Measurements from ENCODE around the gene DAB1.
A peak's percentile ranks its signal among the peaks of the same experiment; 100 is the strongest.
"Not testable (repeated sequence)": the region's sequence is repeated elsewhere in the genome, so short reads cannot be mapped to it uniquely, and the experiment has no call there.

The DAB1 gene

GRCh38 chr1:57111175-57111574 is 312.7 kb downstream of the DAB1 start:
- DNase-seq: no peak

- no peak for DNase-seq
Measured at GRCh38 chr1:57109883-57110282, 314.0 kb downstream of the DAB1 start.

- no peak for DNase-seq
Measured at GRCh38 chr1:57109247-57109646, 314.6 kb downstream of the DAB1 start.

GRCh38 chr1:57106296-57106695 is 317.6 kb downstream of the DAB1 start:
- no peak for DNase-seq

- DNase-seq: no peak
Measured at GRCh38 chr1:57102561-57103326, 321.1 kb downstream of the DAB1 start.

DNA sequence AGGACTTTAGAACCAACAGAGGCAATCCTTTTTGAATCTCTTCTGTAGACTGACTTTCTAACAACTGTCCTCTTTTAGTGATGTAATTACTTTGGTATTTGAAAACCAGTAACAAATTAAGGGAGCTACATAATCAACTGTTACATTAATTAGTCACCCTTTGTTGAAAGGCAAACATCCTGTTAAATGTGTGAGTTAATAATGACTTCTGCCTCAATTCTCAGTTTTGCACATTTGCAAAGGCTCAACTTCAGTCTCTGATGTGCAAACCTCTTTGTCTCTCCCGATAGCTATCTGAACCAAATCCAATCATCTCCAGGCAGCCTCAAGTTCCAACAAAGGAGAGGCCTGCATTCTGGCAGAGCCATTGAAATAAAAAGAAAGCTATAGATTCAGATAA is 322.7 kb downstream of the DAB1 start:
- no peak for DNase-seq

DNA sequence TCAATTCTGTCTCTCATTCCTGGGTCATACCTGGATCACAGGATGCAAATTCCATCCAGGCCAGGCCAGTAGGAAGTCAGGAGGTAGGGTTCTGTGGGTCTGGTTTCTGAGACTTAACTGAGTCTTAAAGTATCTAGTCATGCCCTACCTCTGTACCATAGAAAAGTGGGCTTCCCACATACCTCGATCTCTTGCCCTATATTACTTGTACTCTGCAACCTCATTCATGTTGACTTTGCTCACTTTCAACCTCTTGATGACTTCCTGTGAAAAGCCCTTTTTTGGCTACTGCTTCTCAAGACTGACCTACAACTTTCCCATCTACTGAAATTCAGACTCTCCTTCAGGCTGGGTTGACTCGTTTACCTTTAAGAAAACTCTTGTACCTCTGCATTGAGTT is 329.1 kb downstream of the DAB1 start:
- no peak for DNase-seq

GRCh38 chr1:57093122-57093521 is 330.7 kb downstream of the DAB1 start:
- DNase-seq: no peak

DNA sequence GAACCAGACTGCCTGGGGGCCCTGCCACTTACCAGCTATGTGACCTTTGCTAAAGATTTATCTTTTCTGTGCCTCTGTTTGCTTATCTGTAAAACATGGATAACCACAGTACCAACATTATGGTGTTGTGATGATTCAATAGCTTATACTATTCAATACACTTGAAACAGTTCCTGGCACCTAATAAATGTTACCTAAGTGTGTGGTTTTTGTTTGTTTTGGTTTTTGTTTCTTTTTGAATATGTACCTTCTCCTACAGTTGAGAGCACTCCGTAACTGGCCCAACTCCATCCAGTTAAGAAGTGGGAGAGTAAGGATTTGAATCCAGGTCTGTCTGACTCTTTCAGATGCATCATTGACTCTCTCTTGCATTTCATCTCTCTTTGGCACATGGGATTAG is 332.2 kb downstream of the DAB1 start:
- peak; percentile 6 for DNase-seq

- DNase-seq: no peak
Measured at GRCh38 chr1:57089855-57090254, 334.0 kb downstream of the DAB1 start.

DNA sequence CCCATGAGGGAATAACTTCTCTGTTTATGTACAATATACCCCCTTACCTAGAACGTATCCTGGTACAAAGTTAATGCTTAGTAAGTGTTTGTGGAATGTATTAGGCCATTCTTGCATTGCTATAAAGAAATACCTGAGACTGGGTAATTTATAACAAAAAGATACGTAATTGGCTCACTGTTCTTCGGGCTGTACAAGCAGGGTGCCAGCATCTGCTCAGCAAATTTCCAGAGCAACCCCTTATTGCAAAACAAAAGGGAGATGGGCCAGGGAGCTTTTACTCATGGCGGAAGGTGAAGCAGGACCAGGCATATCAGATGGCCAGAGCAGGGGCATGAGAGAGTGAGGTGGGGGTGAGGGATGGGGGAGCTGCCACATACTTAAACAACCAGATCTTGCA is 334.6 kb downstream of the DAB1 start:
- DNase-seq: no peak

GRCh38 chr1:57088653-57089052 is 335.2 kb downstream of the DAB1 start:
- DNase-seq: no peak

DNA sequence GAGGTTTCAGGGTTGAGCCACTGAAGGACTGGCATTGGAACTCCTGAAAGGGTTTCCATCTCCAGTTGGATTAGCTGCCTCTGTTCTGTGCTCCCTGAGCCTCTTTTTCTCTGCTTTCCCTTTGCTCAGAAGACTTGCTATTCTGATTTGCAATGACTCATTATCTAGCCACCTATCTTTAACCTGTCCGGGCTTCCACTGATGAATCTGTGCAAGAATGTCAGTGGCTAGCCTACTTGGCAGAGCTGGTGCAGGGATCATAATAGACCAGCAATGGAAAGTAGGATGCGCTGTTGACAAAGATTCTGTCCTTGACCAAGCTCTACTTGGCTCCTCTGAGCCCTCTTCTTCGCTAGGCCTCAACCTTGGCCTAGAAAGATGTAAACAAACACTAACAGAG is 336.2 kb downstream of the DAB1 start:
- not testable (repeated sequence) for DNase-seq

DNA sequence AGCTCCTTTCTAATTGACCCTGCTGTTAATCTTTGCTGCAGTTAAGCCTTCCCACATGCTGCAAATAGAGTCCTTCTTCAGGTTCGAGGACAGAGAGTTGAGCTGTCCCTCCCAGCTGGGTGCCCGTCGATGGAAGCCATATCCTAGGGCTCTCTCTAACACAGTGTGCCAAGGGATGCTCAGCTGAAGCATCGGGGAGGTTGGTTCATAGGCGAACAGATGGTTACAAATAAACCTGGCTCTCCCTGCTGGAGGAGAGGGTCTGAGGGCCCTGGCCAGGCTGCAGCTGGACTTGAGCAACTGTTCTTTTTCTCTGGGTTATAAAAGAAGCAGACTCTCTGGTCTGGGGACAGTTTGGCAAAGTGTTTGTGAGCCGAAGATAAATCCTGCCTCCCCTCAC is 337.7 kb downstream of the DAB1 start:
- DNase-seq: no peak

- no peak for DNase-seq
Measured at GRCh38 chr1:57084701-57085100, 339.2 kb downstream of the DAB1 start.

GRCh38 chr1:57082711-57083439 is 341.0 kb downstream of the DAB1 start:
- DNase-seq: no peak

GRCh38 chr1:57079454-57080157 is 344.3 kb downstream of the DAB1 start:
- DNase-seq: no peak

- DNase-seq: no peak
Measured at GRCh38 chr1:57072401-57073110, 351.3 kb downstream of the DAB1 start.

DNA sequence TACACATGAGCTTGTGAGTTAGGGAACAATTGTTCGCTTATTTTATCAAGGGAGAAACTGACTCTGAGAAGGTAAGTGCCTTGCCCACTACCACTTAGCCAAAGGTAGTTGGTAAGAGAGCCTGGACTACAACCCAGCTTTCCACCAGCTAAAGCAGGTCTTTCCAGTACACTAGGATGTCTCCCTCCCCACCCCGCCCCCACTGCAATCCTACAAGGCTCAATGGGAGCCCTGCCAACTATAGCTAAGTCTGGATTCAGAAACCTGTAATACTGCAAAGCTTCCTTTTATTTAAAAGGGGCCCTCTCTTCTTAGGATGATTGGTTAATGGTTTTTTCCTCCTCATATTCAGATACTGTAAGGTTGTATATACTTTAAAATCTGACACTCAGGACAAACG is 356.0 kb downstream of the DAB1 start:
- DNase-seq: no peak

DNA sequence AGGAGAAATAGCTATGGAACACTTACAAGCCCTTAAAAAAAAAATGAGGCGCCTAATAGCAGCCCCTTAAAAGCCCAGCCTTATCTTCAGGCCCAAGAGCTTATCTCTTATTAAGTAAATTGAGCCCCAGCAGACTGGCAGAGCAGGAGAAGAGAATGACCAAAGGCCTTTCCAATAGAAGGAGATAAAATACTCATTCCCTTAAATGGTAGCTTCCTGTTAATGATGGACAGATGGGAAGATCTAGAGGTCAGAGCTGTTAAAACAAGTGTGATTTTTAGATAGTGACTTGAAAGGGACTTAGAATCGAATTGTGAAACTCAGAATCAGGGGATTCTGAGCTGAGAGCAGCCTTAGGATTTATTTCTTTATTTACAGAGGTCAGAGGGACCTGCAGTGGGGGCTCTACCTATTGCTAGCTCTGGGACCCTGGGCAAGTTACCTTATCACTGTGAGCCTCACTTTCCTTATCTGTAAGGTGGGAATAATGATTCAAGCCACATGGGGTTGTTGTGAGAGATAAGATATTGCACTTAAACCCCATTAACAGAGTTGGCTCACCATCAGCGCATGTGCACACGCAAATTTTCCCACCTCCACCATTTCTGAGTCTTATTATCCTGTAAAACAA is 356.8 kb downstream of the DAB1 start:
- DNase-seq: no peak

- DNase-seq: no peak
Measured at GRCh38 chr1:57065442-57065841, 358.4 kb downstream of the DAB1 start.

GRCh38 chr1:57064379-57065140 is 359.3 kb downstream of the DAB1 start:
- DNase-seq: no peak
